Calu3 (cell line): ENCODE measurements around the gene ZNF791. TPM values are rescaled to one million over a fixed set of nuclear protein-coding genes. Genes with fewer than 3 reads are reported as not detected.
A peak's percentile ranks its signal among the peaks of the same experiment; 100 is the strongest.

ENCODE experiments used
- BruUV-seq: library from RNA; stranded (reverse); fragments of 400-500 nt; replicated peaks from 2 replicates; lab custom pipeline; 2021; lab: Mats Ljungman, UMichigan
- CTCF ChIA-PET: fragments of 300-600 bp; sonication (Branson Sonifier 250); formaldehyde crosslinking; loops from one replicate; lab custom pipeline; 2022; ENCODE audit warnings: antibody characterized with exemption; lab: Charles Lee
- DNase-seq: peaks from one replicate; pipeline ENCODE4 v3.0.0; 2022
- H3K27ac Mint-ChIP-seq: one replicate; pipeline ENCODE4 v1.8.0; 2022; ENCODE audit warnings: mixed read lengths; ENCODE audit not compliant: unreplicated experiment
- H3K27me3 Mint-ChIP-seq: one replicate; pipeline ENCODE4 v1.8.0; 2022; ENCODE audit warnings: mixed read lengths; ENCODE audit not compliant: unreplicated experiment
- H3K36me3 Mint-ChIP-seq: one replicate; pipeline ENCODE4 v1.8.0; 2022; ENCODE audit warnings: mild to moderate bottlenecking, moderate library complexity, mixed read lengths; ENCODE audit not compliant: insufficient read depth, unreplicated experiment
- H3K4me1 Mint-ChIP-seq: one replicate; pipeline ENCODE4 v1.8.0; 2022; ENCODE audit warnings: mild to moderate bottlenecking, low read depth, mixed read lengths; ENCODE audit not compliant: unreplicated experiment
- H3K4me3 Mint-ChIP-seq: one replicate; pipeline ENCODE4 v1.8.0; 2022; ENCODE audit warnings: mild to moderate bottlenecking, low read depth, moderate library complexity, mixed read lengths; ENCODE audit not compliant: unreplicated experiment
- H3K9me3 Mint-ChIP-seq: one replicate; pipeline ENCODE4 v1.8.0; 2022; ENCODE audit warnings: low read depth, mixed read lengths; ENCODE audit not compliant: unreplicated experiment
- CTCF ChIP-seq: fragments of 200-600 bp; IDR thresholded peaks from one replicate; pipeline ENCODE4 v1.8.0; 2022; ENCODE audit warnings: antibody characterized with exemption; ENCODE audit not compliant: unreplicated experiment
- intact Hi-C: fragments of 100-400 bp; cut with micrococcal nuclease; formaldehyde crosslinking; loops from one replicate; pipeline ENCODE4 v1.10.0; 2022; ENCODE audit not compliant: unreplicated experiment
- total RNA-seq: library from RNA; stranded (reverse); gene quantifications from 2 replicates; pipeline ENCODE4 v1.2.3, GENCODE V29; 2022

ZNF791 gene
- total RNA-seq, 1 experiment from 2014 or later = 15.8 TPM

- H3K9me3 Mint-ChIP-seq = no peaks in the 10 kb centered on the region
- BruUV-seq = no TSS peak
- intact Hi-C loops = loop anchor here (5.0 kb wide), 1 partner anchor 175 kb away; no protein-coding TSS in a partner anchor
- H3K36me3 Mint-ChIP-seq = peaks cover 63% of the 10 kb centered on the region
- CTCF ChIA-PET = interaction anchor here (0.5 to 1.0 kb wide), 2 partner anchors 9 to 196 kb away, joined by 3 read pairs; partner anchors contain the start of gene DHPS
- DNase-seq = no peak
- peaks cover 8% of the 10 kb centered on the region for H3K4me1 Mint-ChIP-seq
- TF ChIP-seq CTCF = no peak
- H3K27ac Mint-ChIP-seq = no peak overlapping the region
- no peak overlapping the region for H3K4me3 Mint-ChIP-seq
- no peaks in the 10 kb centered on the region for H3K27me3 Mint-ChIP-seq
These were observed 62.0 kb downstream of the ZNF791 start for GRCh38 chr19:12672744-12673143.

- peaks cover 49% of the 10 kb centered on the region for H3K36me3 Mint-ChIP-seq
- CTCF ChIA-PET = no interaction called here
These were observed 64.7 kb downstream of the ZNF791 start for GRCh38 chr19:12675399-12675798.

GRCh38 chr19:12675940-12676339 is 65.2 kb downstream of the ZNF791 start:
- no peak for DNase-seq
- H3K4me1 Mint-ChIP-seq = peaks cover 12% of the 10 kb centered on the region
- CTCF ChIA-PET = no interaction called here
- H3K4me3 Mint-ChIP-seq = no peak overlapping the region
- no peak for TF ChIP-seq CTCF
- no peaks in the 10 kb centered on the region for H3K27me3 Mint-ChIP-seq
- no peaks in the 10 kb centered on the region for H3K9me3 Mint-ChIP-seq
- BruUV-seq = no TSS peak
- H3K36me3 Mint-ChIP-seq = peaks cover 47% of the 10 kb centered on the region
- intact Hi-C loops = no loop called here
- H3K27ac Mint-ChIP-seq = no peak overlapping the region

More at GRCh38 chr19:12675399-12675798, 64.7 kb downstream of the ZNF791 start:
- Mint-ChIP-seq H3K9me3 (no peaks in the 10 kb centered on the region), H3K27me3 (no peaks in the 10 kb centered on the region), H3K4me3 (no peak overlapping the region), H3K4me1 (peaks cover 8% of the 10 kb centered on the region), H3K27ac (no peak overlapping the region)
- no peak for TF ChIP-seq CTCF
- intact Hi-C loops = no loop called here
- DNase-seq = no peak
- BruUV-seq = no TSS peak

- CTCF ChIA-PET = no interaction called here
- Mint-ChIP-seq H3K27ac (no peak overlapping the region), H3K4me1 (peaks cover 16% of the 10 kb centered on the region), H3K36me3 (peaks cover 51% of the 10 kb centered on the region), H3K27me3 (no peaks in the 10 kb centered on the region), H3K9me3 (no peaks in the 10 kb centered on the region), H3K4me3 (no peak overlapping the region)
- intact Hi-C loops = no loop called here
- peak; percentile 62 for TF ChIP-seq CTCF
- DNase-seq = peak; percentile 89
- no TSS peak for BruUV-seq
These were observed 65.7 kb downstream of the ZNF791 start for GRCh38 chr19:12676384-12676792.
